A673 (cell line): ENCODE measurements around the gene GPC1.

Experiments
- CTCF ChIP-seq: fragments of 300-800, 200-600 bp; sonication (generic); conservative IDR thresholded peaks from 2 replicates; pipeline ENCODE4 v1.5.1; 2017; ENCODE audit warnings: low read depth, mild to moderate bottlenecking, antibody characterized with exemption, low read length, moderate library complexity, mixed read lengths
- EZH2 ChIP-seq: fragments of 200-600 bp; sonication (generic); IDR thresholded peaks from 2 replicates; pipeline ENCODE4 v1.6.1; 2017; ENCODE audit warnings: borderline replicate concordance, low read depth, mild to moderate bottlenecking, mixed read lengths, antibody characterized with exemption, low read length; ENCODE audit not compliant: poor library complexity, severe bottlenecking

GRCh38 chr2:240429341-240429871 is 6.1 kb upstream of the GPC1 start:
- no peak for TF ChIP-seq CTCF
- TF ChIP-seq EZH2: no peak
